HG03521 (cell line): ENCODE measurements around the gene ANKRD40.
"Not testable (repeated sequence)": the region's sequence is repeated elsewhere in the genome, so short reads cannot be mapped to it uniquely, and the experiment has no call there.

Experiments used
- ATAC-seq: cut with Tn5 transposase; IDR thresholded peaks from one replicate; pipeline ENCODE4 v1.9.1; 2021; ENCODE audit warnings: mild to moderate bottlenecking, moderate library complexity; ENCODE audit not compliant: unreplicated experiment

The ANKRD40 gene

GRCh38 chr17:50687200-50688066 lies 20.3 kb downstream of the ANKRD40 start:
- ATAC-seq = no peak

- ATAC-seq = no peak
These were observed 21.1 kb downstream of the ANKRD40 start for GRCh38 chr17:50686494-50687199.

GRCh38 chr17:50685691-50686493 lies 21.8 kb downstream of the ANKRD40 start:
- no peak for ATAC-seq

DNA sequence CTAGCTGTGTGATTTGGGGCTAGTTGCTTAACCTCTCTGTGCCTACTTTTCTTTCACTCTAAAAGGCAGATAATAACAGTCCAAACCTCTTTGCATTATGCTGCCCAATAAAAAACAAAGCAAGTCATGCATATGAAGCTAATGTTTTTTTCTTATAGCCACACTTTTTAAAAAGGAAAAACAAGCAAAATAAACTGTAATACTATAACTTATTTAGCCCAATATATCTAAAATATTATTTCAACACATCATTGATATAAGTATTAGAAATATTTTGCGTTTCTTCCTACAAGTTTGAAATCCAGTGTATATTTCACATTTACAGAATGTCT lies 22.4 kb downstream of the ANKRD40 start:
- ATAC-seq = no peak

DNA sequence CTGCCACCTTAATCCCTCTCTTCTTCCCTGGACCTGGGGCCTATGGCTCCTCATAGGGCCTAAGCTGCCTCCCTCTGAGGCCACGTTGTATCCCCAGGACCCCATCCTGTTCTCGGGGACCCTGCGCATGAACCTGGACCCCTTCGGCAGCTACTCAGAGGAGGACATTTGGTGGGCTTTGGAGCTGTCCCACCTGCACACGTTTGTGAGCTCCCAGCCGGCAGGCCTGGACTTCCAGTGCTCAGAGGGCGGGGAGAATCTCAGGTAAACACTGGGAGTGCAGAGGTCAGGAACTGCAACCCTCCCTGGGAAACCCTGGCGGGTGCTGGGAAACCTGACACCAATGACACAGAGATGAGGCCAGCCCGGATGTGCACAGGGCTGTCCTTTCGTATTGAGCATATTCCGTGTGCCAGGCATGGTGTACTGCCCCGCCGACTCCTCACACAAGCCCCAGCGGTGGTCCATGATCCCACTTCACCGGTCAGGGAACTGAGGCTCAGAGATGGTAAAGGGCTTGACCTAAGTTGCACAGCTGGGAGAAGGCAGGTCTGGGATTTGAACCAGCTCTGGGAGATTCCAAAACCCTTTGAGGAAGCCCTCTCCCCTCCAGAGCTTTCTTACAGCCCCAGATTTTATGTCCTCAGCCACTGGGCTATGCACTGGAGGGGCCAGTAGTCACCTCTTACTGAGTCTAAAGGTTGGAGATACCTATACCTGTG lies 22.9 kb downstream of the ANKRD40 start:
- no peak for ATAC-seq

DNA sequence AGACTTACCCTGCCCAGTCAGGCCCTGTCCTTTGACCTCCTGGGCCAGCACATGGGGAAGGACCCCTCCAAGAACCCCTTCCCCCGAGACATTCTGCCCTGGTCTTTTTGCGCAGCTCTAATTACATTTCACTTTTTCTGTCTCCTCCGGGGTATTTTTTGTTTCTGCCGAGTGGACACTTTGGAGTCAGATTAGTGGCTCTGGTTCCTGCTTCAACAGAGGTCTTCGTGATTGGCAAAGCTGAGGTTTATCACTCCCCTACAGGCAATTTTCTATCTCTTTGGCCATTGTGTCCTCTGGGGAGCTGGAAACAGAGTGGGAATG lies 23.5 kb downstream of the ANKRD40 start:
- ATAC-seq = no peak

DNA sequence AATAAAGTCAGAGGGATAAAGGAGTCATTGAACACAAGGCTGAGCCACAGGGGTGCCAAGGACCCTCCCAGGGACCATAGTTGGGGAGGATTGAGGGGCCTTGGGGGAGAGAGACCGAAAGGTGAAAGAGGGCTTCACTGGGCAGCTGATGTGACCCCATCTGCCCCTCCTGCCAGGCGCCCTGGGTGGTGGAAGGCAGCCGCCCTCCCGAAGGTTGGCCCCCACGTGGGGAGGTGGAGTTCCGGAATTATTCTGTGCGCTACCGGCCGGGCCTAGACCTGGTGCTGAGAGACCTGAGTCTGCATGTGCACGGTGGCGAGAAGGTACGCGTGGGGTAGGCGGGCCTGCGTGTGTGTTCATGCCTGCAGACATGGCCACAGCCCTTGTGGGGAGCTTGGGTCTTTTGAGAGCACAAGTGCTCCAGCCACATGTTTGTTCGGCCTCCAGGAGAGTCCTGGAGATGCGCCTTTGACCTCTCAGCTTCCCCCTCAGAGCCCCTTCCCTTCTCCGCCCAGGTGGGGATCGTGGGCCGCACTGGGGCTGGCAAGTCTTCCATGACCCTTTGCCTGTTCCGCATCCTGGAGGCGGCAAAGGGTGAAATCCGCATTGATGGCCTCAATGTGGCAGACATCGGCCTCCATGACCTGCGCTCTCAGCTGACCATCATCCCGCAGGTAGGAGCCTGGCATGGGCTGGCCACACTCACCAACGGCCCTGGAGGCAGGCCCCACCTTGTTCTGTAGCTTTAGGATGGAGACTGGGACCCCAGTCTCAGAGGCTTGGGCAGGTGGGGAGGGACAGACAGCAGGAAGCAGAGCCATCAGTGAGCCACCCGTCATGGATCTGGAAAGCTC lies 24.1 kb downstream of the ANKRD40 start:
- no peak for ATAC-seq

DNA sequence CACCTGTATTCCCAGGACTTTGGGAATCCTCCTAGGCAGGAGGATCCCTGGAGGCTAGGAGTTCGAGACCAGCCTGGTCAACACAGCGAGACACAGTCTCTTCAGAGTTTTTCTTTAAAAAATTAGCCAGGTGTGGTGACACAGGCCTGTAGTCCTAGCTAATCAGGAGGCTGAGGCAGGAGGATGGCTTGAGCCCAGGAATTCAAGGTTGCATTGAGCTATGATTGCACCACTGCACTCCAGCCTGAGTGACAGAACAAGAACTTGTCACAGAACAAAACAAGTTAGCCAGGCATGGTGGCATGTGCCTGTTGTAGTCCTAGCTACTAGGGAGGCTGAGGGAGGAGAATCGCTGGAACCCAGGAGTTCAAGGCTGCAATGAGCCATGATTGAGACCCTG lies 24.8 kb downstream of the ANKRD40 start:
- no peak for ATAC-seq

DNA sequence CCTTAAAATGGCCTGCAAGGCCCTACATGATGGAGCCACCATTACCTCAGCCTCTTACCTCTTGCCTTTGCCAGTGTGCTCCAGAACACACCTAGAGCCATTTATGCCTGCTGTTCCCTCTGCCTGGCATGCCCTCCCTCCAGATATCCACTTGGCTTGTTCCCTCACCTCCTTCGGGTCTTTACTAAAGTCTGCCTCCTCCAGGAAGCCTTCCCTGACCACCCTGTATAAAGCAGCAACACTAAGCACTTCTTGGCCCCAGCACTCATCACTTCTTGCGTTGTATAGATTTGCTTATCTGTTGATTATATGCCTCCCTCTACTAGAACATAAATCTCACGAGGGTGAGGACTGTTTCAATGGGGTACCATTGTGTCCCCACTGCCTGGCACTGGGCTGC lies 25.3 kb downstream of the ANKRD40 start:
- no peak for ATAC-seq

DNA sequence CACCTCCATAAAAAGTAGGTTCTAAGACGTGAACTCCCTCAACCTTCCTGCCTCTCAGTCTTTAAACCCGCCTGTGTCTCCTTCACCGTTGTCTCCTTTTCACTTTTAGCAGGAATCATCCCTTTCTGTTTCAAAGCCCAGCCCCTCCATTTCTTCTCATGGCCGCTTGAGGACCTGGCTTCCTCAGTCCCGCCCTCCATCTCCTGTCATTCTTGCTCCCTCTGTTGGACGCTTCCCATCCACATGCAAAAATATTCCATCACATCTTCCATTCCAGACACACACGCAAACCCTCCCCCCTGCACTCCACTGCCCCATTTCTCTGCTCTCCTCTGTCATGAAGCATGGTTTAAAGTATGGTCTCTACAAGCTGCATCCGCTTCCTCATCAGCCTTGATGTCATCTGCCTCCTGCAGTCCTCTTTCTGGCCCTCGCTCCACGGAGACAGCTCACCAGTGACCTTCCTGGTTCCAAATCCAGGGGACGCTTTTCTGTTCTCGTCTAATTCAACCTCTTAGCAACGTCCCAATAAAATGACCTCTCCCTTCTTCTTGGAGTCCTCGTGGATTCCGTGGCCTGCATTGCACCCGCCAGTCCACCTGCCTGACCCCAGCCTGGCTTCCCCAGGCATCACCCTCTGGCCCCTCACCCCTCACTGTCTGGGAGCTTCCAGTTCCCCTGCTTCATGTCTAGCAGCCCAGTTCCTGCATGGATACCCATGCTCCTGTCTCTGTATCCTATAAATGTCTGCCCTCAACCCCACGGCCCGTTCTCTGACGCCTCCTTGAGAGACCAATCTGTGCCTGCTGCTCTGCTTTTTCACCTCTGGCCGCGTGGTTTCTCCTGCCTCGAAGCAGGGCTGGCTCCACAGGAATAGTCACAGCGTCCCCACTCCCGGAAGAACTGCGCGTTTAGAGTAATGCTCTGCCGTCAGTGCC lies 26.2 kb downstream of the ANKRD40 start:
- no peak for ATAC-seq

DNA sequence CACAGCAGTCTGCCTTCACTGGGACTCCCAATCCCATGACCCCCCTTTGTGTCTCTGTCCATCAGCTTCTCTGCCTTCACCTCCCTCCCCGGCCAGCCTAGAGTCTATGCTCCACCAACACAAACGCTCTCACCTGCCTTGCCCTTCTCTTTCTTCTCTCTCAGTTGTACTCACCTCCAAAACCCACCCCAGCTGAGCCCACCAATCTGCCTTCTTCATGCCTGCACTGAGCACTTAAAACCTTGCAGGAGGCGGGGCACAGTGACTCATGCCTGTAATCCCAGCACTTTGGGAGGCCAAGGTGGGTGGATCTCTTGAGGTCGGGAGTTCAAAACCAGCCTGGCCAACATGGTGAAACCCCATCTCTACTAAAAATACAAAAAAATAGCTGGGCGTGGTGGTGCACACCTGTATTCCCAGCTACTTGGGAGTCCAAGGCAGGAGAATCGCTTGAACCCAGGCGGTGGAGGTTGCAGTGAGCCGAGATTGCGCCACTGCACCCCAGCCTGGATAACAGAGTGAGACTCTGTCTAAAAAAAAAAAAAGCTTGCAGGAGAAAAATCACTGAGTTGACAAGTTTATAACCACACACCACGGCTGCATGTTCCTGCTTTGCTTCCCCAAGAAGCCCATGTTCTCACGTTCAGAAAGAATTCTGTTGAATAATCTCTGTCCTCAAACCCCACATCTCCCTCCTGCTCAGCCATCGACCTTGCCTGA lies 27.0 kb downstream of the ANKRD40 start:
- not testable (repeated sequence) for ATAC-seq

- ATAC-seq = no peak
These were observed 27.6 kb downstream of the ANKRD40 start for GRCh38 chr17:50680126-50680525.

GRCh38 chr17:50679008-50679544 lies 28.6 kb downstream of the ANKRD40 start:
- no peak for ATAC-seq

- no peak for ATAC-seq
These were observed 29.8 kb downstream of the ANKRD40 start for GRCh38 chr17:50677851-50678375.

DNA sequence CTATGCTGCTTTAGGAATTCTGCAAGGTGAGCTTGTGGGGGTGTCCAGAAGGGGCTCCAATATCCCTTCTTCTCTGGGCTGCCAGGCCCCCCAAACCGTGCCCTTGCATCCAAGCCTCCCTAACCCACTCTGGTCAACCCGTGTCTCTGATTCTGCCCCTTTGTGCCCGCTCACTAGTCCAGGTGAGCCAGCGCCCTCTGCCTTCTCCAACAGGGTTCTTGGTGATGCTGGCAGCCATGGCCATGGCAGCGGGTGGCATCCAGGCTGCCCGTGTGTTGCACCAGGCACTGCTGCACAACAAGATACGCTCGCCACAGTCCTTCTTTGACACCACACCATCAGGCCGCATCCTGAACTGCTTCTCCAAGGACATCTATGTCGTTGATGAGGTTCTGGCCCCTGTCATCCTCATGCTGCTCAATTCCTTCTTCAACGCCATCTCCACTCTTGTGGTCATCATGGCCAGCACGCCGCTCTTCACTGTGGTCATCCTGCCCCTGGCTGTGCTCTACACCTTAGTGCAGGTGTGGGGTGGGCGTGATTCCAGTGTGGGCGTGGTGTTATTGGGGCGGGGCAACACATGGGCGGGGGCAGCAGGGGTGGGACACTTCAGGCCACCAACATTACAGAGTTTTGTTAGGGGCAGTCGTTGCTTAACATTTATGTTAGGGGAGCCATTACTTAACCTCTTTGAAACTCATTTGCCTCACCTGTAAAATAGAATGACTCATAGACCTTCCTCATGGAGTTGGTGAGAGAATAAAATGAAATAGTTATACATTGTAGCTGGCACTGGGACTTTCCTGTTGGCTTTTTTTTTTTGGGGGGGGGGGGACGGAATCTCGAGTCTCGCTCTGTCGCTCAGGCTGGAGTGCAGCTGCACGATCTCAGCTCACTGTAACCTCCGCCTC lies 31.4 kb downstream of the ANKRD40 start:
- ATAC-seq = no peak

DNA sequence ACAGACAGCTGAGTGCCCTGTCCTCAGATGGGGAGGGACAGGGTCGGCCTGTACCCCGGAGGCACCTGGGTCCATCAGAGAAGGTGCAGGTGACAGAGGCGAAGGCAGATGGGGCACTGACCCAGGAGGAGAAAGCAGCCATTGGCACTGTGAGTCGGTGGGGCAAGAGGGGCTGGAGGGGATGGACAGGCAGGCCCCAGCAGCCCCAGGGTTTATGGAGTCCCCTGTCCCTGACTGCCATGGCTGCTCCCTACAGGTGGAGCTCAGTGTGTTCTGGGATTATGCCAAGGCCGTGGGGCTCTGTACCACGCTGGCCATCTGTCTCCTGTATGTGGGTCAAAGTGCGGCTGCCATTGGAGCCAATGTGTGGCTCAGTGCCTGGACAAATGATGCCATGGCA lies 32.1 kb downstream of the ANKRD40 start:
- no peak for ATAC-seq

DNA sequence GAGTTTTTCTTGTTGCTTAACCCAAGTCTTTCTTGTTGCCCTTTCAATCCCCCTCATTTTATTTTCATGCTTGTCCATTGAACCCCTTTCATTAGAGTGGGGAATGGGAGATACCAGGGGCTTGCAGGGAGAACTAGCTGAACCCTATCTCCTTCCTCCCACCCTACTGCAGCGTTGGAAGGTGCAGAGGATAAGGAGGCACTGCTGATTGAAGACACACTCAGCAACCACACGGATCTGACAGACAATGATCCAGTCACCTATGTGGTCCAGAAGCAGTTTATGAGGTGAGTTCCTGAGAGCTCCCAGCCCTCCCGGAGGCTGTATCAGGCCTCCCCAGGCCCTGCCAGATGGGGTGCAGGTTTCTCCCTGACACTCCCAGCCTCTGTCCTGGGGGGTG lies 32.5 kb downstream of the ANKRD40 start:
- no peak for ATAC-seq
